Hematopoietic multipotent progenitor cell treated with erythropoietin and hydrocortisone succinate and interleukin-3 and kit ligand, for 6 days (in vitro differentiated cells): Measurements from ENCODE around the gene MRPS25.

ENCODE experiments used
- DNase-seq: peaks from one replicate; pipeline ENCODE4 v3.0.0-alpha.2; 2015

The MRPS25 gene

DNA sequence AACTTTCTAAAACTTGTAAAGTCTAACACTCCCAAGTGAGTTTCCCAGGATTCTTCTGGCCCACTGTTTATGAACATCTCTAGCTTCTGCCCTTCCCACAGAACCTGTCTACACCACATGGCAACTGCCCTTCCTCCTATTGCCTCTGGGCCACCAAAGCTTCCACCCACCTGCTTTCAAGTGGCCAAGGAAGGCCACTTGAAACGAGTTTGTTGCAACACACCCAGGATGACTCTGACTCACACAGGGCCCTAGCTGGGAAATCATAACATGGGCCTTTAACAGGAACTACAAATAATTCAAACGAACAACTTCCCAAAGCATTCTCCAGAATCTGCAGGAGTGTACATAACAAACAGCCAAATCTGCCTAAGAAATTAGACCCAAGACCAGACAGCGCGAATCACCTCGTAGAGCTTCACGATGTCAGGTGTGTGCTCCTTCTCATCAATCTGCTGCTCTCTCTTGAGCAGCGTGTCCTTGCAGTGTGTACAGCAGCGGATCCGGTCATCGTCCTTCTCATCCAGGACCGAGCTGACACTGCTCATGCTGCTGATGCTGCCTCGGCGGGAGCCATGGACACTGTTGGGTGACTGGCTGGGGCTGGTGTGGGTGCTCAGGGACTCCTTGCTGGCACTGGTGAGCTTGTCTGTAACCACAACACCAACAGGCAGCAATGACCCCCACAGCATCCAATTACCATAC, 17.0 kb upstream of the MRPS25 start:
- DNase-seq, result no peak

DNA sequence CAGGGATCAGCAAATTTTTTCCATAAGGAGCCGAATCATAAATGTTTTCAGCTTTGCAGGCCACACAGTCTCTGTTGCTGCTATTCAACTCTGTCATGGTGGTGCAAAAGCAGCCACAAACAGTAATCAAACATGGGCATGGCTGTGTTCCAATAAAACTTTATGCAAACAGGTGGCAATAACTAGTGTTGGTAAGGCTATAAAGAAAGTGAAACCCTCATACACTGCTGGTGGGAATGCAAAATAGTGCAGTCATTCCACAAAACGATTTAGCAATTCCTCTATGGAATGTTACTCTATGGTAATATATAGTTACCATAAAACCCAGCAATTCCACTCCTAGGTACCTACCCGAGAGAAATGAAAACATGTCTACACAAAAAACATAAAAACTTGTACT, 14.0 kb upstream of the MRPS25 start:
- DNase-seq, result no peak

DNA sequence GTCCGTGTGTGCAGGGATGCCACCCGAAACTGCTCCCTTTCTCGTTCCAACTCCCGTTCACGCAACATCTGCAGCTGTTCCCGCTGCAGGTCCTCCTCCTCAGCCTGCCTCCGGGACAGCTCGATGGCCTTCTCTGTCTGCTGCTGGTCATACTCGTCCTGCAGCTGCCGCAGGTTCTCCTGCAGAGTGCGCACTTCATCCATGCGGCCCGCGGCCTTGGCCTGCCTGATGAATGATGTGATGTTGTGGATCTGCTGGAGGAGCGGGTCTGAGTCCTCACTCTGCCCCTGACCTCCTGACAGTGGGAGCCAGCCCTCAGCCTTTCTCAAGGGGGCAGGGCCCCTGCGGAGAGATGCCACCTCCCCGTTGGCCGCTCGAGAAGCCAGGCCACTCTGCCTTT, 9.4 kb upstream of the MRPS25 start:
- no peak for DNase-seq

DNA sequence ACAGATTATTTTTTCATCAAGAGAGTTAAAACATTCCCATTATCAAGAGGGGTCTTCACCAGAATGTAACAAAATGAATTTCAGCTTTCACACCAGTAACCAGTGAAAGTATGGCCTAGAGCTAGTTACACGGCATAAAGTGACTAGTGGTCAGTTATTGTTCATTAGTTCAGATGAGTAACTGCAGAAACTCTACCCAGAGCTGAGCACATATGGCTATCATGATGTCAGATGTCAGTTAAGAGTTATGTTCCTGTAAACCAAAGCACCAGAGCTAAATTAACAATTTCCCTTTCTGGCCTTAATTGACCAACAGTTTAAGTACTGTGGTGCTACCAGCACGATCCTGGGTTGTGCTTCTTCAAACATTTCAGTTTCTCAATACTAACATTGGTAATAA, 6.6 kb upstream of the MRPS25 start:
- DNase-seq, result no peak

DNA sequence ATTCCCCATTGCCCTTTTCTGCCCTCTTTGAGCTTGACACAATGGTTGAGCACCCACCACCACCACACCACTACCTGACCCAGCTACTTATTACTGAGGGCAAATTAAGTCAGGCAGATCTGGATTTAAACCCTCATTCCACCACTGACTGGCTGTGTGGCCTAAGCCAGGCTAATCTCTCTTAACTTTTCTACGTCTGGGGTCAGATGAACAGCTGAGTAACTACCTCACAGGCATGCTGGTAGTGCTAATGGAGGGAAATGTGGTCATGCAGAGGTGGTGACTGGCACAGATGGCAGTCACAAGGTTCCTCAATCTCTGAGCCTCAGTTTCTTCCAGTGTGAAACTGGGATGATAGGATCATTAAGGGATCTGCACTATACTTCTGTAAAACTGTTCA, 4.3 kb upstream of the MRPS25 start:
- DNase-seq, result no peak

DNA sequence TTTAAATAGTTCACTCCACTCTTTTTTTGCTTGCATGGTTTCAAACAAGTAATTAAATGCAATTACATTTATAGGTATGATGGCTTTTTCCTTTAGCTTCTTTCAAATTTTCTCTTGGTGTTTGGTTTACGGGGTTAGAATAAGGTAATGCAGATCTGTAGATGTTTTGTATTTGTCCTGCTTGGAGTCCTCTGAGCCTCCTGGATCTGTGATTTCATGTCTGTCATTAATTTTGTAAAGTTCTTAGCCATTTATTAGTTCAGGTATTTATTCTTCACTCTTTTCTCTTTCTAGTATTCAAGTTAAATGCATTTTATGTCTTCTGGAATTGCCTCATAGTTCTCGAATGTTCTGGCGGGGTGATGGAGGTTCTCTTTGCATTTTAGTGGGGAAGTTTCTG, 1.4 kb upstream of the MRPS25 start:
- no peak for DNase-seq

DNA sequence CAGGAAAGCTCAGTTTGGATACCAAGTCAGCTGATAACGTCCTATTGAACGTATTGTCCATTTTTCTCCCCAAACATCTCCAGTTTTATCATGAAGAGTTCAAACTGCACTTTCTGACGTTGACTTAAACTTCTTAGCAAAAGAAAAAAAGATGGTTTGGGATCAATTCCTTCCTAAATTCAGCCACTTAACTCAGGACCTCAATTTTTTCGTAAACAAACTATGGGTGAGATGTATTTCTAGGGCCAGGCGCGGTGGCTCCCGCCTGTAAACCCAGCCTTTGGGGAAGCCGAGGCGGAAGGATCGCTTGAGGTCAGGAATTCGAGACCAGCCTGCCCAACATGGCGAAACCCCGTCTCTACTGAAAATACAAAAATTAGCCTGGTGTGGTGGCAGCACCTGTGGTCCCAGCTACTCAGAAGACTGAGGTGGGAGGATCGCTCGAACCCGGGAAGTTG, 464 bp upstream of the MRPS25 start:
- no peak for DNase-seq

DNA sequence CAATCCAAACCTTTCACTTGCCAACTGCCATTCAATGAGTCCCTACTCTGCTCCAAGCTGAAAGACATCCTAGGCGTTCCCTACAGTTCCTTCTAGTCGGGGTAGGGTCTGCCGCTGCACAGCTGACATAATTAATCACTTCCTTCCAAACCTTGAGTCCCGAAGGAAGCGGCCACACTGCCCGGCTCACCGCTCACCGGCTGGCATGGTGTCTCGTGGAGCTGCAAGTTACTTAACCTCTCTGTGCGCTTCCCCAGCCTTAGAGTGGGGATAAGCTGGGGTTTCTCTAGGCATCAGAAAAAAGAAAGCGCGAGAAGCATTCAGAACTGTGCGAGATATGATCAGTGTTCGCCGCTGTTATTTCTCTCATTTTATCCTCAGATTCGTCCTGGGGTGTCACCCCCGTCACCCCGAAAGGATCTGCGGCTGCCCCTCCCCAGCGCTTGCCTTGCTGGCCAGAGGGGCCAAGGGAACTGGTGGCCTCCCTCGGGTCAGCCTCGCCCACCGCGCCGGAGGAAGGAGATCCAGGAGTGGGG, 748 bp downstream of the MRPS25 start:
- DNase-seq, result peak; percentile 52

DNA sequence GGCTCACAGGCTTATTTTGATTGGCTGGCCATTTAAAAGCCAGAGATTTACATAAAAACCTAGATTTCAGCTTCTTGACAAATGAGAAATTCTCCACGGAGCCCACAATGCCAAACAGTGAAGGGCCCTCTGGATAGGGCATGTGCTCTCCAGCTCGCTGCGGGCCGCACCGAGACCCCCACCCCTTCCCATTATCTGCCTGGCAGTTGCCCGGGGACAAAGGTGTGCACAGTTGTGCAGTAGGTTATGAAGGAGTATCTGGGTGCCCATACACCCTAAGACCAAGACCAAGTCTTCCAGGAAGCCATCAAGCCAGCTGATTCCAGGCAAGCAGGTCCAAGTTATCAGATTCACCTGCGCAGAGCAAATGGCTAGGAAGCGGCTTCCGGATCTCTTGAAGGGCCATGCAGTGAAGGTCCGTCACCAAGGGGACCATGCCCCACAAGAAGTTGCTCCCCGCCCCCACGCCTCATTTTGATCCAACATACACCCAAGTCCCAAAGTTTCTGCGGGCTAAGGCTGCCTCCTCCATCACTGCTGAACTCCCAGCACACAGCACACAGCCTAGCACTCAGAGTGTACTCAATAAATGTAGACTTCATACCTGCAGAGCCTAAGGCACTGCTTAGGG, 1.3 kb downstream of the MRPS25 start:
- DNase-seq, result no peak

DNA sequence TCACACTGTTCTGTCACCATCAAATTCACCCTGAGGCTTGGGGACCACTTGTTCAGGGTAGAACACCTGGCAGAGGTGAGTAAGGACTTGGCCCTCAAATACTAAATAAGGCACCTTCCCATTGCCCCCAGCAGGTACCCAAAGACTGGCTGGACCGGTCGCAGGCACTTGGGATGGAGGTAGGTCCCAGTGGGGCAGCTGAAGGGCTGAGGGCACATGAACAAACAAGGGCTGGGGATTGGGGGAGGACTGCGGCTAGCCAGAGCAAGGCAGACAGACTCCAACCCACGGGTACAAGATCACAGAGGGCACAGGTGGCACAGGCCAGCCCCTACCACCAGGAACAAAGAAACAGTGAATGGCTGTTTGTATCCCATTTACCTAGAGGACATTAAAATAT, 1.9 kb downstream of the MRPS25 start:
- no peak for DNase-seq

DNA sequence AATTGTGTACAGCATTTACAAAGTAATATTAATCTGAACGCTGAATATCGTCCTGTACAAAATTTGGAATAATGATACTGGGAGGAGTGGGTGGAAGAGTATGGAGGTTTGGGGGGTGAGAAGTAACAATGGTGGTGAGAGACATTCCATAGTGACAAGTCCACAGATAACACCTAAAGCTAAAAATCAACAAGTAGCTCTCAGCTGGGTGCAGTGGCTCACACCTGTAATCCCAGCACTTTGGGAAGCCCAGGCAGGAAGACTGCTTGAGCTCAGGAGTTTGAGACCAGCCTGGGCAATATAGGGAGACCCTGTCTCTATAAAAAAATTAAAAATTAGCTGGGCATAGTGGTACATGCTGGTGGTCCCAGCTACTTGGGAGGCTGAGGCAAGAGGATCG, 5.1 kb downstream of the MRPS25 start:
- no peak for DNase-seq

DNA sequence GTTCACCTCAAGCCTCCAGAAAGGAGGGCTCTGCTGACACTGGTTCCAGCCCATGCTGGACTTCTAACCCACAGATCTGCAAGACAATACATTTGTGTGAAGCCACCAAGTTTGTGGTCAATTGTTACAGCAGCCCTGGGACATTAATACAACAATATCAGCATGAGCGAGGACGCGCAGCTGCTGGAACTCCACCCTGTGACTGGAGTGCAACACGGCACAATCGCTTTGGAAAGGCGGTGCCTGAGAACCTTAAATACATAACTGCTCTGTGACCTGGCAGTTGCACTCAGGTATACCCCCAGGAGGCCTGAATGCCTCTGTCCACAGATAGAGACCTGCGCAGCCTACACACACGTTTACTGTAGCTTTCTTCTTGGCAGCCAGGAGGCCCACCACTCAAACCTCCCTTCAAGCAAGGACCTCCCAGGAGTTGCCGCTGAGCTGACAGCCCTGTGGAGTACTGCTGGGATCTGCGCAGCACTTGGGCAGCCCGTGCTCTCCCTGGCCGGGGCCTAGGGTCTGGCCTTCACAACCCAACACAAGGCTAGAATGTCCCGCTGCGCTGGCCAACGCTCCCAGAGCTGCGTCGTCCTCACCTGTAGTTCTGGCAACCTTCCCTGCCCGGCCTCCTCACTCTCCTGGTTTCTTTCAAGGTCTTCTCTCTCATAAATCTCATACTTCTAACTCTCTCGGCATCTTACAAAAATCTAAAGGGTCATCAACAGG, 8.3 kb downstream of the MRPS25 start:
- peak; percentile 30 for DNase-seq

DNA sequence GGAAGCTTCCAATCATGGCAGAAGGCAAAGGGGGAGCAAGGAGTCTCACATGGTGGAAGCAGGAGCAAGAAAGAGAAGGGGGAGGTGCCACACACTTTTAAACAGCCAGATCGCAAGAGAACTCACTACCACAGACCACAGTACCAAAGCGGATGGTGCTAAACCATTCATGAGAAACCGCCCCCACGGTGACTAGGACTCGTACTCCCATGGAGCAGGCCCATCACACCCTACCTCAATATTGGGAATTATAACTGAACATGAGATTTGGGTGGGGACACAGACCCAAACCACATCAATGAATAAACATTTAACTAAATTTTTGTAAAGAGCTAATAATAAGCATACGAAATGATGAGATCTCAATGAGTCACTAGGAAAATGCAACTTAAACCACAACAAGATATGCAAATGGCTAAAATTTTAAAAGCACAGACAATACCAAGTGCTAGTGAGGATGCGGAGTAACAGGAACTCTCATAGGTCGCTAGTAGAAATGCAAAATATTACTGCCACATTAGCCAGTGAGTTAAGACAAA, 10.0 kb downstream of the MRPS25 start:
- DNase-seq, result peak; percentile 36

DNA sequence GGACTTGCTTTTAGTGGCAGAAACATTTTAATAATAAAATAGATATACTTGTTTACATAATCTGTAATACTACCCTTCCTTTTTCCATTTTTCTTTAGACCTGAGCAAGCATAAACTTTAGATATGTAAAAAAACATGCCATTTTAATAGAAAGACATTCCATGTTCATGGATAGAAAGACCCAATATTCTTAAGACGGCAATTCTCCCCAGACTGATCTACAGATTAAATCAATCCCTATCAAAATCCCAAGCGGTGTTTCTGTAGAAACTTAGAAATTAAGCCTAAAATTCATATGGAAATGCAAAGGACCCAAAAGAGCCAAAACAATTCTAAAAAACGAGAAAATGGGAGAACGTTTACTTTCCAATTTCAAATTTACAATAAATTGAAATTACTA, 11.6 kb downstream of the MRPS25 start:
- no peak for DNase-seq

DNA sequence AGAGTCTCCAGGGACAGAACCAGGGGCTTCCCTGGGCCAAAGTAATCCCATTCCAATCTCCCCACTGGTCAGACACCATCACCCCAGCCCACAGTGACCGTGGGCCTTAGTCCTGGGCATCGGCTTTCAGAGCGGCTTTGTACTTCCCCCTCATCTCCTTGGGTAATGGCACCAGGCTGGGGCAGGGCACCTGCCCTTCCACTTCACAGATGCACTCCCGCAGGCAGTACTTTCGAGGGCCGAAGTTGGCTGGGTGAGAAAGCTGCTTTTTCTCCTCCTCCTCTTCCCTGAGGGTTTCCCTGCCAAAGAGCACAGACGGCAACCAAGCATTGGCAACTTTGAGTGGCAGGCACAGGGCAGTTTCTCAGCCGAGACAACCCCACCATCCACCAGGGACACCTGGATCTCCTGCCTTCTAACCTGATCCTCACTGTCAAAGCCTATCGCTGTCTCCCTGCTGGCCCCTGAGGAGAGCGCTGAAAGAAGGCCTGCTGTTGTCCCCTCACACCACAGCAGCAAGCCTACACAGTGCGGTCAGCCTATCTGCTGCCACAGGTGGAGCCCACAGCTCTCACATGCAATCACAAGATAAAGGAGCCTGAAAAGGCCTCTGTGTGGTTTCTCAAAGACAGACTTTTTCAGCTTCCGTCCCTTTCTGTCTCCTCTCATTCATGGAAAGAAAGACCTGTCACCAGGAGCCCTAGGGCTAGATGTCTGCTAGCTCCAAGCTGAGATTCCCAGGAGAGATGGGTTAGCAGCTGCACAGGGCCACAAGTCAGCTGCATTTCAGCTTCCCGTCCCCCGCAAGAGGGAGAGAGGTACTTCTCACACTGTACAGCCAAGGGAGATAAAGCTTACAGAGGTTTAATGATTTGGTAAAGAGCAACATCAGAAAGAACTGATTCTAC, 12.5 kb downstream of the MRPS25 start:
- peak; percentile 95 for DNase-seq

DNA sequence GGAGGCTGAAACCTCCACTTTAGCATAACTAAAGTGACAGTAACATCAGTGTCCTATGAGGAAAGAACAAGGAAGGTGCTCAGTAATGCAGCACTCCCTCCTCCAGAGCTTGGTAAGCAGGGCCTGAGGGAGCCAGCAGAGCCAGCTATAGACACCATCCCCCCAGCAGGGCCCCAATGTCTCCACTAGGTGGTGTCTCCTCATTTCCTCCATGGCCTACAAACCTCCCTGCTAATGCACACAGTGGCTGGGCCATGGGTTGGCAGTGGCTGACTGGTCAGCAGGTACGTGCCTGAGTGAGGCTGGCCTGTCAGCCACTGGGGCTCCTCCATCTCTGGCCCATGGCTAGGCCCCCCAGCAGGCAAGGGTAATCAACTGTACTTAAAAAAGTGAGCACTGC, 13.6 kb downstream of the MRPS25 start:
- DNase-seq, result peak; percentile 89

DNA sequence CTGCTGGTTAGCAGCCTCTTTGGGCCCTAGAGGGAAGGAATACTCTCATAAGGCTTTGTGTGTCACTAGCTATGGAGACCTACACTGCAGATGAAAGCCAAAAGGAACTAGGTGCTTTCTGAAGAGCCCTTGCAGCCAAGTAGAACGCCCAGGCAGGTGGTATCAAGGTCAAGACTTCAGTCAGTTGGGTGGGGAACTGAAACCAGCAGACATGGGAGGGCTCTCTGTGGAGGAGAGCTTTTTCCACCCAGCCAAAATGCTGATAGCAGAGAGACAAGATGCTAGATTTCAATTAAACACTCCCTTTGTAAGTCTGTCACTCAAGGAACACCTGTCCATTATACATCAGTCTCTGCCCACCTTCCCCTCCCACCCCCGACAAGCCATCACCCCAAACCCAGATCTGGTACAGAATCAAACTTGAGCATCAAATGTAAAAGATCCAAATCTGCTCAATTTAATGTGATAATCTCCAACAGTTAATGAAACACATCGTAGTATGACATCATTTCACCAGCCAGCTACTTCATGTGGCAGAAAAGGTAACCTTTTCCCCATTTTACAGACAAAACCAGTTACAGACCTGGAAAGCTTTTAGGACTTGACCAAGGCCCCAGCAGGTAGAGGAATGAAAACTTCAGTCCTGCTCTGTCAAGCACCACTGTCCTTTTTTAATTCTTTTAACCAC, 14.6 kb downstream of the MRPS25 start:
- no peak for DNase-seq

DNA sequence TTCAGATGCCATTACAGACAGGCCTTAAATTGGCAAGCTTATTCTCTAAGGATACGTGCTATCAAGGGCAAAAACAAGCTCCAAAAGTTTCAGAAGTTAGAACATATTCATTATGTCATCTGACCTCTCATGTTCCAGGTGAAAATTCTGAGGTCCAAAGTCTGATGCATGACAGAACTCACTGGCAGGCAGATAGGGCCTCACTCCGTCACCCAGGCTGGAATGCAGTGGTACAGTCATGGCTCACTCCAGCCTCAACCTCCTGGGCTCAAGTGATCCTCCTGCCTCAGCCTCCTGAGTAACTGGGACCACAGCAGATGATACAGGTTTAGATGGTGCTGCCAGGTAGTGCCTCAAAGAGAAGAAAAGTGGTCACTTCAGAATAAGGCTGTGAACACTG, 15.5 kb downstream of the MRPS25 start:
- DNase-seq, result no peak

DNA sequence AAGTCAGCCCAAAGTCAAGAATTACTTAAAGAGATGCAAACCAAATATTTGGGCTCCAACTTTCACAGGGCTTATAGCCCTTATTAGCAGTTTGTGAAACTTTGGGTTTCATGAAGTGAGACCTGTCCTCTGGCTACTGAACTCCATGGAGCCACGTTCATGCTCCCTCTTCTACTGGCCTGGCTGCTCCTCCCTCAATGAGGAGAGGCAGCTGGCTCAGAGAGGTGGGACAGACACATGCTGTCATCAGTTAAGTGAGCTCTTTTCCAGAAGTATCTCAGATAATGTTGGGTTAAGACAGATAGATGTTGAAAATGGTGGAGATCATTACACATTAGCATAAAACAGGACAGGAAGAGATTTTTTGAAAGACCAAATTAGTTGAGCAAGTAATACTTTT, 19.4 kb downstream of the MRPS25 start:
- DNase-seq, result no peak

DNA sequence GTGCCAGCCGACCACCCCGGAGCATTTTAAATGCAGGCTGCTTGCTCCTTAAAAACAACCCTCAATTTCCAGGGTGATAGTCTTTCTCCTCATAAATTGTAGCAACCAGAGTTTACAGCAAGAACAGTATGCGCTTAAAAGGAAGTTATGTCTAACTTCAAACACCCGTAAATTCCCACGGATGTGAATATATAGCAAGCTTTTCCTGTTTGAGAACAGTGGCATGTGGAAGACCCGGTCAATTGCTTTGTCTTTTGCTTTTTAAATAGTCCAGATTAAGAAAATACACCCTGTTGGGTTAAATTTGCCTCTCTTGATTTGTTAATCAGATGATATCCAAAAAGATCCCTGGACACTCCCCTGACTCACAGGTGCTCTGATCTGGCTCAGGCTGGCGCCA, 20.8 kb downstream of the MRPS25 start:
- DNase-seq, result no peak

DNA sequence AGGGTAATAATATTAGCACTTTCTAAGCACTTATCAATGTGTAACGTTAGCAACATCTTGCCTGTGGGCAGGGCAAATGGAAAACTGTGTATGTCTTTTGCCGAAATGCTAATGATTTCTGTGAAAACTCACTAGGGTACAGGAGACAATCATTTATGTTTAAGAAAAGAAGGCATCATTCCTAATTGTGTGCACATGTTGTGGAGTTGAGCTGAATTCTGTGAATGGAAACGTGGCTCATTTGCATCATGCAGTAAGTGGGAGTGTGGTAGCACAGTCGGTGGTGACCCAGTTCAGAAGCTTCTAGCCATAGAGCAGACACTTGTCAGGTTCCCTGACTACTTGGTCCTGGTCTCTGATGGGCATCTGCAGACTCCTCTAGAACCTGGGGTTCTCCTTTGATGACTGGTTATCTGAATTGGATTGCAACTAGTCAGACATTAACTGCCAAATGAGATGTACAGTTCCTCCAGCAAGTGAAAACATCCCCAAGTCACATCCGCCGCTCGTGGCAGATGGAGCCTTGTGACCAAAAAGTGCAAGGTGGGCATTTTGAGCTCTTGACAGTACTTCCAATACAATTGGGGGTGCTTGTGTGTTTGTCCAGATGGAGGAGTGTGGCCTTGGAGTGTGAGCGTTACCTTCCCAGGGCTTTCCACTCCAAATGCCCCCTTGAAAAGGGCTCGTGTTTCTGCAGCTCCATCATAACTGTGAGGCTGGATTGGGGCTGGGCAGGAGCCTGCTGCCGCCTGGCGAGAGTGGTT, 21.5 kb downstream of the MRPS25 start:
- DNase-seq, result no peak
